ENCODE results near the gene CCL15.

CCL15 gene

GRCh38 chr17:35973333-35974260, 27.8 kb downstream of the CCL15 start:
- CTCF ChIA-PET, result interaction anchor here (1.1 to 13.6 kb wide), 6 partner anchors 8 to 509 kb away, joined by 3 to 330 read pairs (median 9); partner anchors contain the start of gene CCL16
- POLR2A ChIA-PET, result no interaction called here
- Histone ChIP-seq H3K9me3 (ENCODE audit: control insufficient read depth, insufficient read depth, low read depth, low read length) (no peaks in the 10 kb centered on the region), H3K36me3 (ENCODE audit: control insufficient read depth in 2 of 2, insufficient read depth in 1 of 2, low read length in 2 of 2) (no peaks in the 10 kb centered on the region), H3K27ac (ENCODE audit: extremely low read depth, low read depth, low read length) (no peak overlapping the region), H3K4me3 (ENCODE audit: low read depth, low read length) (no peak overlapping the region), H3K4me1 (ENCODE audit: control insufficient read depth, insufficient read depth, low read length) (no peaks in the 10 kb centered on the region)
- TF ChIP-seq ZNF184 (tag by site-specific recombination; IDR thresholded peaks at IDR 0.05) (no peak), ZNF133 (tag by site-specific recombination; IDR thresholded peaks at IDR 0.05) (peak; percentile 40; the same call in 1 of the 2 replicates)

- Histone ChIP-seq H3K36me3 (ENCODE audit: control insufficient read depth in 2 of 2, insufficient read depth in 1 of 2, low read length in 2 of 2) (no peaks in the 10 kb centered on the region), H3K4me1 (ENCODE audit: control insufficient read depth, insufficient read depth, low read length) (no peaks in the 10 kb centered on the region), H3K27ac (ENCODE audit: extremely low read depth, low read depth, low read length) (no peak overlapping the region), H3K4me3 (ENCODE audit: low read depth, low read length) (no peak overlapping the region), H3K9me3 (ENCODE audit: control insufficient read depth, insufficient read depth, low read depth, low read length) (no peaks in the 10 kb centered on the region)
- ChIA-PET POLR2A (no interaction called here), CTCF (interaction anchor here (0.6 to 13.6 kb wide), 7 partner anchors 9 to 1638 kb away, joined by 3 to 330 read pairs (median 10); partner anchors contain the start of gene CCL16)
- TF ChIP-seq ZNF114 (tag by site-specific recombination; IDR thresholded peaks at IDR 0.05) (no peak), ZNF221 (tag by site-specific recombination; IDR thresholded peaks at IDR 0.05; ENCODE audit: borderline replicate concordance) (no peak), RBAK (tag by site-specific recombination; IDR thresholded peaks at IDR 0.05) (no peak), ZIC2 (tag by site-specific recombination; IDR thresholded peaks at IDR 0.05) (no peak)
Observed at GRCh38 chr17:35972945-35973332, 28.4 kb downstream of the CCL15 start.

- Histone ChIP-seq H3K4me1 (ENCODE audit: control insufficient read depth, insufficient read depth, low read length) (no peaks in the 10 kb centered on the region), H3K9me3 (ENCODE audit: control insufficient read depth, insufficient read depth, low read depth, low read length) (no peaks in the 10 kb centered on the region), H3K36me3 (ENCODE audit: control insufficient read depth in 2 of 2, insufficient read depth in 1 of 2, low read length in 2 of 2) (no peaks in the 10 kb centered on the region), H3K27ac (ENCODE audit: extremely low read depth, low read depth, low read length) (no peak overlapping the region), H3K4me3 (ENCODE audit: low read depth, low read length) (no peak overlapping the region)
- ChIA-PET POLR2A (no interaction called here), CTCF (interaction anchor here (0.6 to 13.6 kb wide), 7 partner anchors 9 to 1637 kb away, joined by 3 to 330 read pairs (median 10); partner anchors contain the start of gene CCL16)
- no peak for TF ChIP-seq PRDM6 (tag by site-specific recombination; IDR thresholded peaks at IDR 0.05)
- no peak for TF ChIP-seq ZNF132 (tag by site-specific recombination; IDR thresholded peaks at IDR 0.05; ENCODE audit: borderline replicate concordance)
- no peak for TF ChIP-seq CTCF (tag by site-specific recombination; IDR thresholded peaks at IDR 0.05)
- no peak for TF ChIP-seq ZNF571 (tag by site-specific recombination; IDR thresholded peaks at IDR 0.05)
- TF ChIP-seq ZNF138 (tag by site-specific recombination; IDR thresholded peaks at IDR 0.05; ENCODE audit: borderline replicate concordance), result no peak
- TF ChIP-seq SCRT2 (tag by site-specific recombination; IDR thresholded peaks at IDR 0.05), result no peak
- no peak for TF ChIP-seq ZBTB10 (tag by site-specific recombination; IDR thresholded peaks at IDR 0.05)
Observed at GRCh38 chr17:35972535-35972934, 28.8 kb downstream of the CCL15 start.
